Measurements from ENCODE around the gene DECR2.
A peak's percentile ranks its signal among the peaks of the same experiment; 100 is the strongest.

The DECR2 gene

DNA sequence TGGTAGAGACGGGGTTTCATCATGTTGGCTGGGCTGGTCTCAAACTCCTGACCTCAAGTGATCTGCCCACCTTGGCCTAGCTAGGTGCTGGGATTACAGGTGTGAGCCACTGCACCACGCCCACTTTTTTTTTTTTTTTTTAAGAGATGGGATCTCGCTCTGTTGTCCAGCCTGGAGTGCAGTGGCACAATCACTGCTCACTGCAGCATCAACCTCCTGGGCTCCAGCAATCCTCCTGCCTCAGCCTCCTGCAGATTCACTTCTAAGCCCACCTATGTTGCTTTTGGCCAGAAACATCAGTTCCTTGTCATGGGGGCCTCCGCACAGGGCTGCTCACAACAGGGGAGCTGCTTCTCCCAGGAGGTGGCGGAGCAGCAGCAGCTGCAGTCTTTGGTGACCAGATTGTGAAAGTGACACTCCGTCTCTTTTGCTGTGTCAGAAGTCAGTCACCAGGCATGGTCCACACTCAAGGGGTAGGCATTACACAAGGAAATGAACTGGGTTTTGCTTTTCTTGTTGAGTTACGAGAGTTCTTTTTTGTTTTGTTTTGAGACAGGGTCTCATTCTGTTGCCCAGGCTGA is 9.1 kb upstream of the DECR2 start:
- Histone ChIP-seq H3K9me3 (ENCODE audit: control insufficient read depth, insufficient read depth, low read depth, low read length) (no peaks in the 10 kb centered on the region), H3K27ac (ENCODE audit: extremely low read depth, low read depth, low read length) (no peak overlapping the region), H3K36me3 (ENCODE audit: control insufficient read depth in 2 of 2, insufficient read depth in 1 of 2, low read length in 2 of 2) (no peaks in the 10 kb centered on the region), H3K4me3 (ENCODE audit: low read depth, low read length) (no peak overlapping the region), H3K4me1 (ENCODE audit: control insufficient read depth, insufficient read depth, low read length) (no peaks in the 10 kb centered on the region)
- TF ChIP-seq ZNF654 (tag by site-specific recombination; IDR thresholded peaks at IDR 0.05; ENCODE audit: low read depth), result no peak
- 0 out of 2 replicates have a peak, but pooled peaks have one; percentile 3 for TF ChIP-seq KLF1 (tag by site-specific recombination; IDR thresholded peaks at IDR 0.05)
- TF ChIP-seq ZNF121 (tag by site-specific recombination; IDR thresholded peaks at IDR 0.05), result peak; percentile 67
- TF ChIP-seq ZIC2 (tag by site-specific recombination; IDR thresholded peaks at IDR 0.05), result peak; percentile 40
- no peak for TF ChIP-seq ZNF791 (tag by site-specific recombination; IDR thresholded peaks at IDR 0.05)
- TF ChIP-seq ZSCAN16 (tag by site-specific recombination; IDR thresholded peaks at IDR 0.05), result no peak
- TF ChIP-seq ZNF837 (tag by site-specific recombination; IDR thresholded peaks at IDR 0.05), result no peak
- TF ChIP-seq KLF9 (tag by site-specific recombination; IDR thresholded peaks at IDR 0.05; ENCODE audit: low read depth), result peak; percentile 73
- CTCF ChIA-PET, result interaction anchor here (0.5 to 4.0 kb wide), 18 partner anchors 8 to 270 kb away, joined by 3 to 27 read pairs (median 3); no protein-coding TSS in a partner anchor
- POLR2A ChIA-PET, result interaction anchor here (1.0 to 1.4 kb wide), 4 partner anchors 9 to 195 kb away, joined by 4 to 8 read pairs (median 4); partner anchors contain the start of gene DECR2

DNA sequence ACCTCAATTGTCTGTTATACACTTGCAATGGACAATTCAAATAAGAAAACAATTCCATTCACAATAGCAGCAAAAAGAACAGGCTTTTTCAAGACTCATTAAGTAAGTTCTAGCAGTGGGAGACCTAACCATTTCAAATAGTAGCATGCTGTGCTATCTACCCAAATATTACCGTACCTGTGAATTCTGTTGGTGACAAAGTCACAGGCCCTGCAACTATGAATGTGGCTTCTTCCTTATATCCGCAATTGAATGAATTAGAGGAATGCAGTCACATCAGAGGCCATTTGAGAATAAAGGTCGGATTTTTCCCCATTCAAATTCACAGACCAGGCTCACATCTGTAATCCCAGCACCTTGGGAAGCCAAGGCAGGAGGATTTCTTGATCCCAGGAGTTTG is 5.5 kb upstream of the DECR2 start:
- H3K27ac ChIP-seq (ENCODE audit: extremely low read depth, low read depth, low read length), result no peak overlapping the region
- POLR2A ChIA-PET, result interaction anchor here (0.6 kb wide), 1 partner anchor 9 kb away, joined by 3 read pairs; no protein-coding TSS in a partner anchor
- peaks cover 0 to 27% of the 10 kb centered on the region in 2 experiments; a peak in 1 of 3 replicates for H3K36me3 ChIP-seq (ENCODE audit: control insufficient read depth in 2 of 2, insufficient read depth in 1 of 2, low read length in 2 of 2)
- H3K4me1 ChIP-seq (ENCODE audit: control insufficient read depth, insufficient read depth, low read length), result no peaks in the 10 kb centered on the region
- no peaks in the 10 kb centered on the region for H3K9me3 ChIP-seq (ENCODE audit: control insufficient read depth, insufficient read depth, low read depth, low read length)
- H3K4me3 ChIP-seq (ENCODE audit: low read depth, low read length), result no peak overlapping the region
- CTCF ChIA-PET, result interaction anchor here (1.0 to 1.1 kb wide), 2 partner anchors 90 to 175 kb away, joined by 4 to 5 read pairs; no protein-coding TSS in a partner anchor
- TF ChIP-seq ZBTB20 (tag by site-specific recombination; IDR thresholded peaks at IDR 0.05) (peak; percentile 81), ZNF24 (tag by site-specific recombination; IDR thresholded peaks at IDR 0.05) (no peak), ZNF214 (tag by site-specific recombination; IDR thresholded peaks at IDR 0.05; ENCODE audit: borderline replicate concordance) (no peak), ZEB2 (tag by site-specific recombination; IDR thresholded peaks at IDR 0.05) (no peak), ZNF600 (tag by site-specific recombination; IDR thresholded peaks at IDR 0.05) (no peak), GLIS1 (tag by site-specific recombination; IDR thresholded peaks at IDR 0.05) (no peak), ZNF366 (tag by site-specific recombination; conservative IDR thresholded peaks at IDR 0.05) (0 out of 2 replicates have a peak, but pooled peaks have one; percentile 11), ZNF776 (tag by site-specific recombination; IDR thresholded peaks at IDR 0.05; ENCODE audit: borderline replicate concordance) (no peak), ZNF140 (tag by site-specific recombination; IDR thresholded peaks at IDR 0.05) (no peak), ZNF169 (tag by site-specific recombination; IDR thresholded peaks at IDR 0.05) (no peak), GLI4 (tag by site-specific recombination; IDR thresholded peaks at IDR 0.05) (no peak), ZNF785 (tag by site-specific recombination; IDR thresholded peaks at IDR 0.05) (no peak)
- TF ChIP-seq, protein P1, sequence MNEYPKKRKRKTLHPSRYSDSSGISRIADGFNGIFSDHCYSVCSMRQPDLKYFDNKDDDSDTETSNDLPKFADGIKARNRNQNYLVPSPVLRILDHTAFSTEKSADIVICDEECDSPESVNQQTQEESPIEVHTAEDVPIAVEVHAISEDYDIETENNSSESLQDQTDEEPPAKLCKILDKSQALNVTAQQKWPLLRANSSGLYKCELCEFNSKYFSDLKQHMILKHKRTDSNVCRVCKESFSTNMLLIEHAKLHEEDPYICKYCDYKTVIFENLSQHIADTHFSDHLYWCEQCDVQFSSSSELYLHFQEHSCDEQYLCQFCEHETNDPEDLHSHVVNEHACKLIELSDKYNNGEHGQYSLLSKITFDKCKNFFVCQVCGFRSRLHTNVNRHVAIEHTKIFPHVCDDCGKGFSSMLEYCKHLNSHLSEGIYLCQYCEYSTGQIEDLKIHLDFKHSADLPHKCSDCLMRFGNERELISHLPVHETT (tag by site-specific recombination; IDR thresholded peaks at IDR 0.05), result no peak
- TF ChIP-seq, protein P2, sequence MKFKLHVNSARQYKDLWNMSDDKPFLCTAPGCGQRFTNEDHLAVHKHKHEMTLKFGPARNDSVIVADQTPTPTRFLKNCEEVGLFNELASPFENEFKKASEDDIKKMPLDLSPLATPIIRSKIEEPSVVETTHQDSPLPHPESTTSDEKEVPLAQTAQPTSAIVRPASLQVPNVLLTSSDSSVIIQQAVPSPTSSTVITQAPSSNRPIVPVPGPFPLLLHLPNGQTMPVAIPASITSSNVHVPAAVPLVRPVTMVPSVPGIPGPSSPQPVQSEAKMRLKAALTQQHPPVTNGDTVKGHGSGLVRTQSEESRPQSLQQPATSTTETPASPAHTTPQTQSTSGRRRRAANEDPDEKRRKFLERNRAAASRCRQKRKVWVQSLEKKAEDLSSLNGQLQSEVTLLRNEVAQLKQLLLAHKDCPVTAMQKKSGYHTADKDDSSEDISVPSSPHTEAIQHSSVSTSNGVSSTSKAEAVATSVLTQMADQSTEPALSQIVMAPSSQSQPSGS (tag by site-specific recombination; IDR thresholded peaks at IDR 0.05; ENCODE audit: low read depth), result no peak
- TF ChIP-seq, protein P3, sequence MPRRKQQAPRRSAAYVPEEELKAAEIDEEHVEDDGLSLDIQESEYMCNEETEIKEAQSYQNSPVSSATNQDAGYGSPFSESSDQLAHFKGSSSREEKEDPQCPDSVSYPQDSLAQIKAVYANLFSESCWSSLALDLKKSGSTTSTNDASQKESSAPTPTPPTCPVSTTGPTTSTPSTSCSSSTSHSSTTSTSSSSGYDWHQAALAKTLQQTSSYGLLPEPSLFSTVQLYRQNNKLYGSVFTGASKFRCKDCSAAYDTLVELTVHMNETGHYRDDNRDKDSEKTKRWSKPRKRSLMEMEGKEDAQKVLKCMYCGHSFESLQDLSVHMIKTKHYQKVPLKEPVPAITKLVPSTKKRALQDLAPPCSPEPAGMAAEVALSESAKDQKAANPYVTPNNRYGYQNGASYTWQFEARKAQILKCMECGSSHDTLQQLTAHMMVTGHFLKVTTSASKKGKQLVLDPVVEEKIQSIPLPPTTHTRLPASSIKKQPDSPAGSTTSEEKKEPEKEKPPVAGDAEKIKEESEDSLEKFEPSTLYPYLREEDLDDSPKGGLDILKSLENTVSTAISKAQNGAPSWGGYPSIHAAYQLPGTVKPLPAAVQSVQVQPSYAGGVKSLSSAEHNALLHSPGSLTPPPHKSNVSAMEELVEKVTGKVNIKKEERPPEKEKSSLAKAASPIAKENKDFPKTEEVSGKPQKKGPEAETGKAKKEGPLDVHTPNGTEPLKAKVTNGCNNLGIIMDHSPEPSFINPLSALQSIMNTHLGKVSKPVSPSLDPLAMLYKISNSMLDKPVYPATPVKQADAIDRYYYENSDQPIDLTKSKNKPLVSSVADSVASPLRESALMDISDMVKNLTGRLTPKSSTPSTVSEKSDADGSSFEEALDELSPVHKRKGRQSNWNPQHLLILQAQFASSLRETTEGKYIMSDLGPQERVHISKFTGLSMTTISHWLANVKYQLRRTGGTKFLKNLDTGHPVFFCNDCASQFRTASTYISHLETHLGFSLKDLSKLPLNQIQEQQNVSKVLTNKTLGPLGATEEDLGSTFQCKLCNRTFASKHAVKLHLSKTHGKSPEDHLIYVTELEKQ (tag by site-specific recombination; IDR thresholded peaks at IDR 0.05; ENCODE audit: borderline replicate concordance), result no peak
- TF ChIP-seq, protein P4, sequence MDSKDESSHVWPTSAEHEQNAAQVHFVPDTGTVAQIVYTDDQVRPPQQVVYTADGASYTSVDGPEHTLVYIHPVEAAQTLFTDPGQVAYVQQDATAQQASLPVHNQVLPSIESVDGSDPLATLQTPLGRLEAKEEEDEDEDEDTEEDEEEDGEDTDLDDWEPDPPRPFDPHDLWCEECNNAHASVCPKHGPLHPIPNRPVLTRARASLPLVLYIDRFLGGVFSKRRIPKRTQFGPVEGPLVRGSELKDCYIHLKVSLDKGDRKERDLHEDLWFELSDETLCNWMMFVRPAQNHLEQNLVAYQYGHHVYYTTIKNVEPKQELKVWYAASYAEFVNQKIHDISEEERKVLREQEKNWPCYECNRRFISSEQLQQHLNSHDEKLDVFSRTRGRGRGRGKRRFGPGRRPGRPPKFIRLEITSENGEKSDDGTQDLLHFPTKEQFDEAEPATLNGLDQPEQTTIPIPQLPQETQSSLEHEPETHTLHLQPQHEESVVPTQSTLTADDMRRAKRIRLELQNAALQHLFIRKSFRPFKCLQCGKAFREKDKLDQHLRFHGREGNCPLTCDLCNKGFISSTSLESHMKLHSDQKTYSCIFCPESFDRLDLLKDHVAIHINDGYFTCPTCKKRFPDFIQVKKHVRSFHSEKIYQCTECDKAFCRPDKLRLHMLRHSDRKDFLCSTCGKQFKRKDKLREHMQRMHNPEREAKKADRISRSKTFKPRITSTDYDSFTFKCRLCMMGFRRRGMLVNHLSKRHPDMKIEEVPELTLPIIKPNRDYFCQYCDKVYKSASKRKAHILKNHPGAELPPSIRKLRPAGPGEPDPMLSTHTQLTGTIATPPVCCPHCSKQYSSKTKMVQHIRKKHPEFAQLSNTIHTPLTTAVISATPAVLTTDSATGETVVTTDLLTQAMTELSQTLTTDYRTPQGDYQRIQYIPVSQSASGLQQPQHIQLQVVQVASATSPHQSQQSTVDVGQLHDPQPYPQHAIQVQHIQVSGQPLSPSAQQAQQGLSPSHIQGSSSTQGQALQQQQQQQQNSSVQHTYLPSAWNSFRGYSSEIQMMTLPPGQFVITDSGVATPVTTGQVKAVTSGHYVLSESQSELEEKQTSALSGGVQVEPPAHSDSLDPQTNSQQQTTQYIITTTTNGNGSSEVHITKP (tag by site-specific recombination; IDR thresholded peaks at IDR 0.05), result peak; percentile 30; the same call in 1 of the 2 replicates
